HG03060 (cell line): ENCODE measurements around the gene AHNAK2.

Experiments
- ATAC-seq: cut with Tn5 transposase; IDR thresholded peaks from one replicate; pipeline ENCODE4 v1.9.1; 2021; ENCODE audit warnings: low read depth, moderate number of reproducible peaks; ENCODE audit not compliant: unreplicated experiment

The AHNAK2 gene

GRCh38 chr14:104989236-104989950 is 11.2 kb upstream of the AHNAK2 start:
- ATAC-seq, result no peak

GRCh38 chr14:104986487-104987164 is 8.5 kb upstream of the AHNAK2 start:
- no peak for ATAC-seq

- ATAC-seq, result no peak
Measured at GRCh38 chr14:104985675-104986486, 7.7 kb upstream of the AHNAK2 start, which contains the start of gene CLBA1. Gene CLBA1, plus strand, starts transcription at chr14:104985788. Its CDS starts 644 bp downstream, at chr14:104986432.

GRCh38 chr14:104984056-104984894 is 6.1 kb upstream of the AHNAK2 start:
- no peak for ATAC-seq

- ATAC-seq, result no peak
Measured at GRCh38 chr14:104983231-104983721, 5.1 kb upstream of the AHNAK2 start.

- ATAC-seq, result no peak
Measured at GRCh38 chr14:104982548-104983230, 4.5 kb upstream of the AHNAK2 start.

- no peak for ATAC-seq
Measured at GRCh38 chr14:104981699-104982541, 3.7 kb upstream of the AHNAK2 start.

GRCh38 chr14:104980611-104981531 is 2.7 kb upstream of the AHNAK2 start:
- ATAC-seq, result no peak

GRCh38 chr14:104979758-104980610 is 1.8 kb upstream of the AHNAK2 start:
- no peak for ATAC-seq

GRCh38 chr14:104978746-104979691 is 845 bp upstream of the AHNAK2 start:
- no peak for ATAC-seq

GRCh38 chr14:104977008-104977680 is 1.0 kb downstream of the AHNAK2 start:
- no peak for ATAC-seq

- no peak for ATAC-seq
Measured at GRCh38 chr14:104976198-104977007, 1.8 kb downstream of the AHNAK2 start.

- no peak for ATAC-seq
Measured at GRCh38 chr14:104975481-104976197, 2.5 kb downstream of the AHNAK2 start.
